Measurements from ENCODE around the gene PYROXD2. TPM values are rescaled to one million over a fixed set of nuclear protein-coding genes. Genes with fewer than 3 reads are reported as not detected.

The PYROXD2 gene
- polyA plus RNA-seq, 1 of the 3 experiments (the other 2 are of a cell fraction): 26.7 TPM

DNA sequence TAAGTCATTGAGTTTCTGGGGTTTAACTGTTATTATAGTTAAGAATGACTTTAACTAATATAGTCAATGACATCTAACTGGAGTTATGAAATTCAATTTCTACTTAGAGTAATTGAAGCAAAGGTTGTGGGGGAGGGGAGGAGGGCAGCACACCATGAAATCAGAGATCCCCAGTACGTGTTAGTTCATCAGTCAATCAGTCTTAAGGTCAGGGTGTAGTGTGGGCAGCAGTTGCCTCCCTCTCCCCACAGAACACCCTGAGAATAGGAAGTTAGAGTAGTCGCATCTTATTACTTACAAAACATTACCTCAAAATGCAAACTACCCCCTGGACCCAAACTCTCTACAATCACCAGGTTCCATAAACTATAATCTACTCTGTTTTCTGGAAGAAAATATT is 38.7 kb upstream of the PYROXD2 start:
- whole genome bisulfite sequencing (ENCODE audit: low lambda C conversion rate): 61% methylated on average over 2 of the region's 2 CpGs
- POLR2A ChIA-PET: no interaction called here

DNA sequence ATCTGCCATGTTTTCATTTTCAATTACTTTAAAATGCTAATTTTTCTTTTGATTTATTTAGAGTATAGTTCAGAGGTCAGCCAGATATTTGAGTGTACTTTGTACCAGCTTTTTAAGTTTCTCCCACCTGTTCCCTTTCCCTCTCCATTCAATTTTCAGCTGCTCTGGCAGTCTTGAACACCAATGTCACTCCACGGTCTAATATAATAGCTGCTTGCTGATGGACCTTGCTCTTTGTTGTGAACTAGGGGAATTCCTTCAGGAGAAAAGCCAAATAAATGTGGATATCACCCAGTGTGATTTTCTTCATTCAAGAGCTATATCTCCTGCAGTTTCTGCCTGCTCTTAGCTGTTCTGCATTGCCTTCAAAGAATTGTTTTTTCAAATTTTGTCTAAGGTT is 35.6 kb upstream of the PYROXD2 start:
- Histone ChIP-seq H2AFZ (ENCODE audit: low read depth) (no peak overlapping the region), H3K9me2 (no peaks in the 10 kb centered on the region; the same call in 1 of the 2 replicates), H4K20me1 (ENCODE audit: insufficient read depth) (no peaks in the 10 kb centered on the region), H3K4me2 (no peak overlapping the region), H3K27me3 (ENCODE audit: insufficient read depth) (no peaks in the 10 kb centered on the region; the same call in 1 of the 2 replicates), H3K27ac (ENCODE audit: low read depth in 2 of 2, low read length in 1 of 2) (no peak overlapping the region), H3K4me1 (ENCODE audit: control insufficient read depth in 1 of 2, insufficient read depth in 2 of 2, low read depth in 1 of 2, low read length in 1 of 2) (peaks cover 0 to 11% of the 10 kb centered on the region in 2 experiments; a peak in 1 of 4 replicates), H3F3A (replicated peaks; ENCODE audit: insufficient read depth) (no peaks in the 10 kb centered on the region), H3K4me3 (ENCODE audit: low read depth in 2 of 2, low read length in 1 of 2) (no peak overlapping the region), H3K9ac (no peak overlapping the region), H3K79me2 (ENCODE audit: insufficient read depth) (peaks cover 5% of the 10 kb centered on the region; the same call in 1 of the 2 replicates), H3K9me3 (peaks cover 4% of the 10 kb centered on the region; the same call in 1 of the 2 replicates), H3K36me3 (replicated peaks in 1 of 2; ENCODE audit: control insufficient read depth in 1 of 2, insufficient read depth in 2 of 2, low read length in 1 of 2) (no peaks in the 10 kb centered on the region)
- CTCF ChIA-PET: no interaction called here
- no peak for DNase-seq
- POLR2A ChIA-PET: no interaction called here
- WGBS (ENCODE audit: low lambda C conversion rate): 24% methylated on average over 1 of the region's 1 CpG
- TF ChIP-seq CHD2 (IDR thresholded peaks at IDR 0.05; ENCODE audit: low read length, partially characterized antibody): no peak
- TF ChIP-seq RCOR1 (IDR thresholded peaks at IDR 0.05; ENCODE audit: low read length): no peak
- TF ChIP-seq POLR2AphosphoS5 (IDR thresholded peaks at IDR 0.05; ENCODE audit: low read depth, low read length): no peak
- TF ChIP-seq ZBTB33 (IDR thresholded peaks at IDR 0.05; ENCODE audit: borderline replicate concordance, low read depth): no peak
- no peak for TF ChIP-seq ELF1 (IDR thresholded peaks at IDR 0.05)
- TF ChIP-seq SIN3A (IDR thresholded peaks at IDR 0.05; ENCODE audit: borderline replicate concordance, low read depth, low read length): no peak
- TF ChIP-seq, protein P1, sequence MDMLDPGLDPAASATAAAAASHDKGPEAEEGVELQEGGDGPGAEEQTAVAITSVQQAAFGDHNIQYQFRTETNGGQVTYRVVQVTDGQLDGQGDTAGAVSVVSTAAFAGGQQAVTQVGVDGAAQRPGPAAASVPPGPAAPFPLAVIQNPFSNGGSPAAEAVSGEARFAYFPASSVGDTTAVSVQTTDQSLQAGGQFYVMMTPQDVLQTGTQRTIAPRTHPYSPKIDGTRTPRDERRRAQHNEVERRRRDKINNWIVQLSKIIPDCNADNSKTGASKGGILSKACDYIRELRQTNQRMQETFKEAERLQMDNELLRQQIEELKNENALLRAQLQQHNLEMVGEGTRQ (IDR thresholded peaks at IDR 0.05; ENCODE audit: borderline replicate concordance, low read depth, low read length): no peak
- no peak for TF ChIP-seq EP300 (IDR thresholded peaks at IDR 0.05; ENCODE audit: borderline replicate concordance in 1 of 2, low read depth in 1 of 2, low read length in 1 of 2)
- no peak for TF ChIP-seq FOXM1 (IDR thresholded peaks at IDR 0.05; ENCODE audit: low read depth)
- TF ChIP-seq YY1 (IDR thresholded peaks at IDR 0.05; ENCODE audit: low read depth): no peak
- no peak for TF ChIP-seq RAD21 (IDR thresholded peaks at IDR 0.05; ENCODE audit: low read length)
- no peak for TF ChIP-seq FOSL2 (IDR thresholded peaks at IDR 0.05; ENCODE audit: borderline replicate concordance, low read depth)
- TF ChIP-seq IRF3 (IDR thresholded peaks at IDR 0.05; ENCODE audit: low read depth, low read length): no peak
- no peak for TF ChIP-seq JUND (IDR thresholded peaks at IDR 0.05)
- TF ChIP-seq, protein P2, sequence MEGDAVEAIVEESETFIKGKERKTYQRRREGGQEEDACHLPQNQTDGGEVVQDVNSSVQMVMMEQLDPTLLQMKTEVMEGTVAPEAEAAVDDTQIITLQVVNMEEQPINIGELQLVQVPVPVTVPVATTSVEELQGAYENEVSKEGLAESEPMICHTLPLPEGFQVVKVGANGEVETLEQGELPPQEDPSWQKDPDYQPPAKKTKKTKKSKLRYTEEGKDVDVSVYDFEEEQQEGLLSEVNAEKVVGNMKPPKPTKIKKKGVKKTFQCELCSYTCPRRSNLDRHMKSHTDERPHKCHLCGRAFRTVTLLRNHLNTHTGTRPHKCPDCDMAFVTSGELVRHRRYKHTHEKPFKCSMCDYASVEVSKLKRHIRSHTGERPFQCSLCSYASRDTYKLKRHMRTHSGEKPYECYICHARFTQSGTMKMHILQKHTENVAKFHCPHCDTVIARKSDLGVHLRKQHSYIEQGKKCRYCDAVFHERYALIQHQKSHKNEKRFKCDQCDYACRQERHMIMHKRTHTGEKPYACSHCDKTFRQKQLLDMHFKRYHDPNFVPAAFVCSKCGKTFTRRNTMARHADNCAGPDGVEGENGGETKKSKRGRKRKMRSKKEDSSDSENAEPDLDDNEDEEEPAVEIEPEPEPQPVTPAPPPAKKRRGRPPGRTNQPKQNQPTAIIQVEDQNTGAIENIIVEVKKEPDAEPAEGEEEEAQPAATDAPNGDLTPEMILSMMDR (IDR thresholded peaks at IDR 0.05): no peak
- no peak for TF ChIP-seq MEF2A (IDR thresholded peaks at IDR 0.05; ENCODE audit: borderline replicate concordance, low read depth)
- TF ChIP-seq MAX (IDR thresholded peaks at IDR 0.05; ENCODE audit: low read depth): no peak
- no peak for TF ChIP-seq MXI1 (IDR thresholded peaks at IDR 0.05; ENCODE audit: low read depth, low read length)

More for the DNA sequence above, 38.7 kb upstream of the PYROXD2 start:
- Histone ChIP-seq H3K4me1 (ENCODE audit: control insufficient read depth in 1 of 2, insufficient read depth in 2 of 2, low read depth in 1 of 2, low read length in 1 of 2) (peaks cover 0 to 3% of the 10 kb centered on the region in 2 experiments; a peak in 1 of 4 replicates), H3K27me3 (ENCODE audit: insufficient read depth) (no peaks in the 10 kb centered on the region; the same call in 1 of the 2 replicates), H3K36me3 (replicated peaks in 1 of 2; ENCODE audit: control insufficient read depth in 1 of 2, insufficient read depth in 2 of 2, low read length in 1 of 2) (no peaks in the 10 kb centered on the region), H2AFZ (ENCODE audit: low read depth) (no peak overlapping the region), H3K4me2 (no peak overlapping the region), H3F3A (replicated peaks; ENCODE audit: insufficient read depth) (no peaks in the 10 kb centered on the region), H3K4me3 (ENCODE audit: low read depth in 2 of 2, low read length in 1 of 2) (no peak overlapping the region), H3K9me3 (peaks cover 4% of the 10 kb centered on the region; the same call in 1 of the 2 replicates), H4K20me1 (ENCODE audit: insufficient read depth) (no peaks in the 10 kb centered on the region), H3K79me2 (ENCODE audit: insufficient read depth) (no peaks in the 10 kb centered on the region), H3K9me2 (no peaks in the 10 kb centered on the region; the same call in 1 of the 2 replicates), H3K9ac (no peak overlapping the region), H3K27ac (ENCODE audit: low read depth in 2 of 2, low read length in 1 of 2) (no peak overlapping the region)
- CTCF ChIA-PET: interaction anchor here (1.3 kb wide), 1 partner anchor 113 kb away, joined by 3 read pairs; no protein-coding TSS in a partner anchor
- no peak for DNase-seq
- TF ChIP-seq, protein P1 (IDR thresholded peaks at IDR 0.05; ENCODE audit: borderline replicate concordance, low read depth, low read length): no peak
- TF ChIP-seq NRF1 (IDR thresholded peaks at IDR 0.05; ENCODE audit: low read depth, low read length) (no peak), RFX5 (IDR thresholded peaks at IDR 0.05; ENCODE audit: low read length) (no peak), RXRA (IDR thresholded peaks at IDR 0.05; ENCODE audit: borderline replicate concordance, low read depth) (no peak), RAD21 (IDR thresholded peaks at IDR 0.05; ENCODE audit: low read length) (no peak), SIN3A (IDR thresholded peaks at IDR 0.05; ENCODE audit: borderline replicate concordance, low read depth, low read length) (no peak), YY1 (IDR thresholded peaks at IDR 0.05; ENCODE audit: low read depth) (no peak), SMC3 (IDR thresholded peaks at IDR 0.05; ENCODE audit: low read depth, low read length) (no peak), FOSL2 (IDR thresholded peaks at IDR 0.05; ENCODE audit: borderline replicate concordance, low read depth) (no peak)
